IPS-NIHi7 (cell line): ENCODE results near the gene RIF1.

Experiments used
- DNase-seq: peaks from one replicate; pipeline ENCODE4 v3.0.0; 2012; ENCODE audit warnings: mixed read lengths; ENCODE audit errors: extremely low spot score

The RIF1 gene

DNA sequence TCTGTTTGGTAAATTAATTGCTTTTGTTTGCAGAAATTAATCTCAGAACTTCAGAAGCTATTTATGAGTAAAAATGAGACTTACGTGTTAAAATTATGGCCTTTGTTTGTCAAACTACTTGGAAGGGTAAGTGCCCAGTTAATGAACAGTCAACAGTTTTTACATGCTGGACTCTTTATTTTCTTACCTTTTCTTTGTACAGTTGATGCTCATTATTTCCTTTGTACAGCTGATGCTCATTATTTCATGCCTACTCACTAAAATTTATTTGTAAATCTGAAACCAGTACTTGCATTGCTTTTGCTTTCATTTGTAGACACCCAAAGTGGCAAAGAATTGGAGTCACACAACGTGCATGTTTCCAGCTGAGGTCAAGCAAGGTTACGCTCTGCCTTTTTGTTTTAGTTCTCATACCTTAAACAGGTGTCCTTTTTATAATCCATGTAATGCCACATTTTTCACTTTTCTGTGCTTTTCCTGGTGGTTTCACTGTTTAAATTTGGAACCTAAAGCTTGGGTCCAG is 13.3 kb downstream of the RIF1 start:
- no peak for DNase-seq

DNA sequence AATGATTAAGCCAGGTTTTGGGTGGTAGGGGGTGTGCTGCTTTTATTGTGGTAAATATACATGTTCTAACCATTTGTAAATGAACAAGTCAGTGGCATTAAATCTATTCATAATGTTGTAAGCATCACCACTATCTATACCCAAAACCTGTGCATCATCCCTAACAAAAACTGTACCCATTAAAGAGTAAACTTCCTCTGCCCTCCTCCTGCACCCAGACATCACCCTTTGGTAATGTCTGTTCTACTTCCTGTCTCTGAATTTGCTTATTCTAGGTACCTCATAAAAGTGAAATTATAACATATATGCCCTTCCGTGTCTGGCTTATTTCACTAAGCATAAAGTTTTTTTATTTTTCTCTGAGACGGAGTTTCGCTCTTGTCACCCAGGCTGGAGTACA is 14.1 kb downstream of the RIF1 start:
- DNase-seq = no peak

- peak; percentile 8 for DNase-seq
Observed at GRCh38 chr2:151437630-151438029, 27.9 kb downstream of the RIF1 start.

GRCh38 chr2:151438506-151438905 is 28.8 kb downstream of the RIF1 start:
- no peak for DNase-seq

- no peak for DNase-seq
Observed at GRCh38 chr2:151439127-151439526, 29.4 kb downstream of the RIF1 start.

DNA sequence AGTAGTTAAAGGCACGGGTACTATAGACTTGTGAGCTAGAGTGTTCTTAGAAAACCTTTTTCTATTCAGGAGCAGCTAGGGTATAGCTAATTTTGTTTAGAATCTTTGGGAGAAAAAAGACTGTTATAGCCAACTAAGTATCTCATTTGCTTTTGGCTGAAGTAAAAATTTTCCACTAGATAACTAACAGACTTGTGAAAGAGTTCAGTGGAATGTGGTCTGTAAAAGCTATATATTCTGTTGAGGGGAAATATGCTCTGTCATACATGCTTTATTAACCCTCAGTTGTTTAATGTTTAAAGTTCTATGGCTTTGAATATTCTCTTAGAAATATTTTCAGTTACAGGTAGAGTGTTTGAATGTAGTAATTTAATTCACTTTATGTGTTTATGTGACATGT is 49.7 kb downstream of the RIF1 start:
- DNase-seq = no peak

DNA sequence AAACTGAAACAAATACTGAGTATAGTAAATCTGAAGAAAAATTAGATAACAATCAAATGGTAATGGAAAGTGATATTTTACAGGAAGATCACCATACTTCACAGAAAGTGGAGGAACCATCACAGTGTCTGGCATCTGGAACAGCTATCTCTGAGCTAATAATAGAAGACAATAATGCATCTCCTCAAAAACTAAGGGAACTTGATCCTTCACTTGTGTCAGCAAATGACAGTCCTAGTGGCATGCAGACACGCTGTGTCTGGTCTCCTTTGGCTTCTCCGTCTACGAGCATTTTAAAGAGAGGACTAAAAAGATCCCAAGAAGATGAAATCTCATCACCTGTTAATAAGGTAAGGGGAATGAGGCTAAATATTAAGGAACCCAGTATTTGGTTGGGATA is 56.1 kb downstream of the RIF1 start:
- DNase-seq = no peak

DNA sequence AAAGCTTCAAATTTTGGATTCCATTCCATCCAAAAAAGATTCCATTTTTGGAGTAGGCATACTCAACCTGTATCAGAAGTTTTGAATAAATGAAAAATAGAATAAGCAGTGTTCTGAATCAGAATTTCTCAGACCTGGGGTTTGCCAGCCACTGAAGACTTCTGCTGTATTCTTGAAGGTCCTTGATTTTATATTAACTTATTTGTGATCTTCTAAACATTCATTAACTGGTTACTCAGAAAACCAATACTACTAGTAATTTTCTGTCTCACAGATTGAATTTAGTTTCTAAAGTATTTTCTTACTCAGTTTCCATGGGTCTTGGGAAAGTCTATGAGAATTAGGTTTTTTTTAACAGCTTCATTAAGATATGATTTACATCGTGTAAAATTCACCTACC is 60.9 kb downstream of the RIF1 start:
- no peak for DNase-seq

DNA sequence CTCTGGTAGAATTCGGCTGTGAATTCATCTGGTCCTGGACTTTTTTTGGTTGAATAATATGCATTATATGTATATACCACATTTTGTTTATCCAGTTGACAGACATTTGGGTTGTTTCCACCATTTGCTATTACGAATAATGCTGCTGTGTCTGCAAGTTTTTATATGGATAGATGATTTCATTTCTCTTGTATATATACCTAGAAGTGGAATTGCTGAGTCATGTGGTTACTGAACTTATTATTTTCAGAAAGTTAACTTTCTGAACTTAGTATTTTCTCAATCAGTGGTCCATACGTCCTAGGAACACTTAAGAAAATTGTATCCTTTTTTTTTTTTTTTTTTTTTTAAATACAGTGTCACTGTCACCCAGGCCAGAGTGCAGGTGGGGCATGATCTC is 63.3 kb downstream of the RIF1 start:
- no peak for DNase-seq

DNA sequence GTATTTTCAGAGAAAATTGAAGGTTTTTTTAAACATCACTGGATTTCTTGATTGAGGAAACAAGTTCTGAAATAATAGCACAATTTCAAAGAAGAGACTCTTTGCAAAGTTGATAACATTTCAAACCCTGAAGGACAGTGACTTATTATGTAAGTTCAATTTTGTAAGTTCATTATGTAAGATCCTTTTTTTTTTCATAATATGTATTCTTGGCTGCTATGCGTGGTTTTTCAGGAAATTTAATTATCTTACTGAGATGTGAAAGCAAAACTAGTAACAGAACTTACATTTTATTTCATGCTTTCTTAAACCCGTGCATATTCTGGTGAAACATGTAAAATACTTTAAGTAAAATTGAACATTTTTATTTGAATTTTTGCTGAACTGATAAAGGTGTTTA is 65.4 kb downstream of the RIF1 start:
- DNase-seq = no peak

GRCh38 chr2:151476287-151476686 is 66.6 kb downstream of the RIF1 start:
- no peak for DNase-seq

DNA sequence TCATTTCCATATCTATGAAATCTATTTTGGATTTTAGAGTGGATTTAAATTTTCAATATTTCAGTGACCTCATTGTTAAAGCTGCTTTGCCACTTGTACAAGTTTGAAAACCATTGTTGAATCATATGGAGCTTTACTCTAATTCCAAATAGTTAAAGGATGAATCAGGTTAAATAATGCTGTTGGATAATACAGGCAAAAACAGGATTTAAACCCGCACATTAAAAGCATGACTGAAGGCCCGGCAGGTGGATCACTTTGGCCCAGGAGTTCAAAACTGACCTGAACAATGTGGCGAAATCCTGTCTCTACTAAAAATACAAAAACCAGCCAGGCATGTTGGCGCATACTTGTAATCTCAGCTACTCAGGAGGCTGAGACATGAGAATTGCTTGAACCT is 68.3 kb downstream of the RIF1 start:
- DNase-seq = no peak

GRCh38 chr2:151481744-151482143 is 72.0 kb downstream of the RIF1 start:
- no peak for DNase-seq

DNA sequence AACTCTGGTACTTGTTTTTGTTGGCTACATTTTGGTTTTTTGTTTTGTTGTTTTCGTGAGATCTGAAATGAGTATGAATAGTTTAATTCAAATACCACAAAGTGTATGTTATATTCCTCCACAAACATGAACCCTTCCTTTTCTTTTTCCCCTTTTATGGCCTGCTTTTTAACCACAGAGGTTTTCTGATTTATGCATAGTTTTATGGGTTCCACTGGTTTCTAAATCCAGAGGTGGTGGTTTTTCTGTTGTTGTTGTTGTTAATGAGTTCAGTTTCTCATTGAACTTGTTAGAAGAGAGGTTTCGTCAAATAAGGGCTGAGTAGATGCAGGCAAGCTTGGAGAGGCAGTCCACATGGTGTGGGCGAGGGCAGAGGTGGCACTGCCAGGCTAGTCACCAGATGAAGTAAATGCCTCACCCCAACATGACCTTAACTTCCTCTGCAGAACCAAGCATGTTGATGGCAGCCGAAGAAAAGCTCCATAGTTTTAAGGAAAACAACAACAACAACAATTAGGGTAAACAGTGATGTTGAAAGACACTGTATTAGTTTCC is 72.5 kb downstream of the RIF1 start:
- DNase-seq = no peak

DNA sequence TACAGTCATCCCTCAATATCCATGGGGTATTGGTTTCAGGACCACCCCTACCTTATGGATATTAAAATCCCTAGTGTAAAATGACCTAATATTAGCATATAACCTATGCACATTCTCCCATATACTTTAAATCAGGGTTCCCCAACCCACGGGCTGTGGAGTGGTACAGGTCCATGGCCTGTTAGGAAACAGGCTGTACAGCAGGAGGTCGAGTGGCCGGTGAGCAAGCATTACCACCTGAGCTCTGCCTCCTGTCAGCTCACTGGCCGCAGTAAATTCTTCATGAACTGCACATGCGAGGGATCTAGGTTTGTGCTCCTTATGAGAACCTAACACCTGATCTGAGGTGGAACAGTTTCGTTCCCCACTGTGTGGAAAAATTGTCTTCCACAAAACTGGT is 73.8 kb downstream of the RIF1 start:
- DNase-seq = no peak

GRCh38 chr2:151484100-151484499 is 74.4 kb downstream of the RIF1 start:
- no peak for DNase-seq

- DNase-seq = no peak
Observed at GRCh38 chr2:151486053-151486452, 76.4 kb downstream of the RIF1 start.

DNA sequence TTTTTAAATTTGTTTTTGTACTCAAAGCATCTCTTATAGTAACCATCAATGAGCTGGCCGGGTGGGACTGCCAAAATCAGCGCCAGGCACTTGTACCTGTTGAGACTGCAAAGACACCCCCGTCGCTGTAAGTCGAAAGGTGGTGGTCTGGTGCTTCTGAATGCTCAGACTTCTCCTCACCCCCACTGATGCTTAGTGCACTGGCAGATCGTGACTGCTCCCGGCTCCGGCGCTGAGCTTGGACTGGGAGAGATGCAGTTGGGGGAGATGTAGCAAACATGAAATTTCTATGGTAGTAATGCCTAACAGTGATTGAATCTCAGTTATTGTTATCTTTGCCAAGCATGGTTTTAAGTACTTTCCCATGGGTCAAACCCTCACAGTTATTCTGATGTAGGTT is 80.6 kb downstream of the RIF1 start:
- no peak for DNase-seq

DNA sequence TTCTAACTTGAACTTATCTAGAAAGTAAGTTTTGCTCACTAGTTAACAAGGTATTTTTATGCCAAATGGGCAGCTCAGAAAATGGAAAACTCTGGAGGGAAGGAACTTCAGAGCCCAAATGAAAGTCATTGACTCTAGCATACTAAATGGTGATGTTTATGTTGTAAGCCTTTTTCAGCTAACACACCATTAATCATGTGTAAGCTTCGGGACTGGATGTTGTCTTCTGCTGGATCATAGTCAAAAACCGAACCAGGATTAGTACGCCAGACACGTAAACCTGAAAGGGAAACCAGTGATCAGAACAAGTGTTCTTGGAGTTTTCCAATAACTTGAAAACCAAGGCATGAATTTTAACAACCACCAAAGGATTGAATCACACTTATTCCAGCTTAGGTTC is 81.8 kb downstream of the RIF1 start:
- DNase-seq = no peak

DNA sequence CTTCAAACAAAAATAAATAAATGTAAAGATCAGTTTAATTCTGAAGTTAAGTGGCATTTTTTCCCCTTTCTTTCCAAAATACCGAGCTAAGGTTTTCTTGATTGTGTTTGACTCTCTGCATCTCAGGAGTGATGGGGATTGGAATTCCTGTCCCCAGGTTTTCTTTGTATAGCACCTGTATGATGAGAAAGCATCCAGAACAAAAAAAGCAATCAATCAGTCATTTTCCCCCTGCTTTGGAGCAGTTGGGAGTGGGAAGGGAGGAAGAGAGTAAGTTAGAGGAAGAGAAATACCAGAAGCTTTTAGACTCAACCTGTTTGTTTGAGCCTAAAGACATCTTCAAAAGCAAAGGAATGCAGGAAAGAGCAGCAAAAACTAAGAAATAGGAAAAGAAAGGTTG is 88.5 kb downstream of the RIF1 start:
- no peak for DNase-seq

- no peak for DNase-seq
Observed at GRCh38 chr2:151506170-151506569, 96.5 kb downstream of the RIF1 start.

DNA sequence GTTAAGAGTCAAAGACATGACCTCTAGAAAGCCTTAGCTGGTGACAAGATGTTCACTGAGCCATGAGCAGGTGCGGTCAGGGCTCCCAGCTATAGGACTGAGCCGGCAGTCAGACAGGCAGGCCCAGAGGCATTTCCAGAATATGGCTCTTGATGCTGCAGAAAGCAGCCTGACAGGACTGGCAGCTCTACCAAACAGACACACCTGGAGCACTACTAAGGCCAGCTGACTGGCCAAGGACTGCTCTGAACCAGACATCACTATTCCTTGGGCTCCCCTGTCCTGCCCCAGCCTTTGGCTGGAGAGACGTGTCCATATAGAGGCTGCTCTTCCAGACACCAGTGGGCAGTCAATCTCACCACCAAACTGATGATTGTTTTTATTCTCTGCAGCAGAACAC is 98.8 kb downstream of the RIF1 start:
- no peak for DNase-seq

- no peak for DNase-seq
Observed at GRCh38 chr2:151518802-151519201, 109.1 kb downstream of the RIF1 start.

DNA sequence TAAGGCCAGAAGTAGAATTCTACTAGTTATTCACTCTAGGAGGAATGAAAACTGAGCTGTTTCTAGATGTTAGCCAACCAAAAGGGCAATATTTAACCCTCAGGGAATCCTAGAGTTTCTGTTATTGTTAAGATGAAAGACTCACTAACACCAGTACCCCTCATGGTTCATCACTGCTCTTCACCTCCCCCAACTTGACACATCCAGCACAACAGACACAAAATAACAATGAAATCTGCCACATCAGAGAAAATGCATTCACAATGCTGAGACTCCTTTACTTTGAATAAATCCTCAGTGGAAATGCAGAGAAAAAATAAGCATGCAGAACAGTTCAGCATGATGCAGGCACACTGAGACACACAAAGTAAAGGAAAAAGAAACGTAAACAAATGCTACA is 111.3 kb downstream of the RIF1 start:
- DNase-seq = no peak
